ENCODE results near the gene TEKT4. TPM values are rescaled to one million over a fixed set of nuclear protein-coding genes. Genes with fewer than 3 reads are reported as not detected.
"Not testable (repeated sequence)": the region's sequence is repeated elsewhere in the genome, so short reads cannot be mapped to it uniquely, and the experiment has no call there.

TEKT4 gene
- total and polyA plus RNA-seq, 4 donors: not detected

DNA sequence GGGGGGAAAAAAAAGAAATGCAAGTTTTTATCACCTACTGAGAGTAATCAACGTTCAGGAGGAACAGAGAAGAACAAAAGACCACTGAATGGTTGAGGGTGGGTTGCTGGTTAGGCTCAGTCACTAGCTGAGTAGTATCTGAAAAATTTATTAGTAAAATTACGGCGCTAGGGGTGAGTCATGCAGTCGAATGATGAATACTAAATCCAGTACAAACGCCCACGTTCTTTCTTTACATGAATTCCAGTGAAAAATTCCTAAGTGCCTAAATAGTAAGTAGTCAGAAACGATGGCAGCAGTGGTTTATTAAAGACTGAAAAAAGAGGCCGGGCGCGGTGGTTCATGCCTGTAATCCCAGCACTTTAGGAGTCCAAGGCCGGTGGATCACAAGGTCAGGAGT lies 52.0 kb downstream of the TEKT4 start (continued):
- TF ChIP-seq, protein P1, sequence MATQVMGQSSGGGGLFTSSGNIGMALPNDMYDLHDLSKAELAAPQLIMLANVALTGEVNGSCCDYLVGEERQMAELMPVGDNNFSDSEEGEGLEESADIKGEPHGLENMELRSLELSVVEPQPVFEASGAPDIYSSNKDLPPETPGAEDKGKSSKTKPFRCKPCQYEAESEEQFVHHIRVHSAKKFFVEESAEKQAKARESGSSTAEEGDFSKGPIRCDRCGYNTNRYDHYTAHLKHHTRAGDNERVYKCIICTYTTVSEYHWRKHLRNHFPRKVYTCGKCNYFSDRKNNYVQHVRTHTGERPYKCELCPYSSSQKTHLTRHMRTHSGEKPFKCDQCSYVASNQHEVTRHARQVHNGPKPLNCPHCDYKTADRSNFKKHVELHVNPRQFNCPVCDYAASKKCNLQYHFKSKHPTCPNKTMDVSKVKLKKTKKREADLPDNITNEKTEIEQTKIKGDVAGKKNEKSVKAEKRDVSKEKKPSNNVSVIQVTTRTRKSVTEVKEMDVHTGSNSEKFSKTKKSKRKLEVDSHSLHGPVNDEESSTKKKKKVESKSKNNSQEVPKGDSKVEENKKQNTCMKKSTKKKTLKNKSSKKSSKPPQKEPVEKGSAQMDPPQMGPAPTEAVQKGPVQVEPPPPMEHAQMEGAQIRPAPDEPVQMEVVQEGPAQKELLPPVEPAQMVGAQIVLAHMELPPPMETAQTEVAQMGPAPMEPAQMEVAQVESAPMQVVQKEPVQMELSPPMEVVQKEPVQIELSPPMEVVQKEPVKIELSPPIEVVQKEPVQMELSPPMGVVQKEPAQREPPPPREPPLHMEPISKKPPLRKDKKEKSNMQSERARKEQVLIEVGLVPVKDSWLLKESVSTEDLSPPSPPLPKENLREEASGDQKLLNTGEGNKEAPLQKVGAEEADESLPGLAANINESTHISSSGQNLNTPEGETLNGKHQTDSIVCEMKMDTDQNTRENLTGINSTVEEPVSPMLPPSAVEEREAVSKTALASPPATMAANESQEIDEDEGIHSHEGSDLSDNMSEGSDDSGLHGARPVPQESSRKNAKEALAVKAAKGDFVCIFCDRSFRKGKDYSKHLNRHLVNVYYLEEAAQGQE (IDR thresholded peaks at IDR 0.05): no peak
- TF ChIP-seq, protein P2, sequence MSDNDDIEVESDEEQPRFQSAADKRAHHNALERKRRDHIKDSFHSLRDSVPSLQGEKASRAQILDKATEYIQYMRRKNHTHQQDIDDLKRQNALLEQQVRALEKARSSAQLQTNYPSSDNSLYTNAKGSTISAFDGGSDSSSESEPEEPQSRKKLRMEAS (IDR thresholded peaks at IDR 0.05): no peak

DNA sequence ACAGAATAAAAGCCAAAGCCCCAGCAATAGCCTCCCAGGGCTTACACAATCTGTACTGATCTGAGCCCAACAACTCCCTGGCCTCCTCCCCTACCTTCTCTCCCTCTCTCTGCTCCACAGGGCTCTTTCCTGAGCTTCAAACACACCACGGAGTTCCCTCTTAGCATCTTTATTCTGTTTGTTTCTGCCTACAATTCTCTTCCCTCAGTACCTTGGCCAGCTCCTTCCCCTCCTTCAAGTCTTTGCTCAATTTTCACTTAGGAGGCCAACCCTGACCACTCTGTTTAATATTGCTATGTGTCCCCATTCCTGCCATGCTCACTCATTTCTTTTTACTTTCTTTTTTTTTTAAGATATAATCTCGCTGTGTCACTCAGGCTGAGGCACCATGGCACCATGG lies 53.8 kb downstream of the TEKT4 start:
- not testable (repeated sequence) for H3K27ac ChIP-seq (ENCODE audit: low read depth in 1 of 2, low read length in 2 of 2); H3K9ac ChIP-seq (ENCODE audit: low read depth in 1 of 2, low read length in 2 of 2); H3K9me3 ChIP-seq (ENCODE audit: control insufficient read depth in 4 of 4, low read length in 3 of 4); H3K4me1 ChIP-seq (ENCODE audit: control insufficient read depth in 4 of 4, insufficient read depth in 4 of 4, low read length in 3 of 4); DNase-seq (ENCODE audit: low spot score); H3K27me3 ChIP-seq (ENCODE audit: control insufficient read depth in 4 of 4, insufficient read depth in 4 of 4, low read length in 3 of 4); H3K4me3 ChIP-seq (ENCODE audit: low read depth in 1 of 3, low read length in 3 of 3); H3K36me3 ChIP-seq (ENCODE audit: control insufficient read depth in 4 of 4, insufficient read depth in 3 of 4, low read depth in 1 of 4, low read length in 3 of 4)
- WGBS: 26% methylated on average over 2 of the region's 2 CpGs

Small RNA genes lying within 50 kb of the gene (small RNA-seq; reads per million reads assigned to genes)
- gene RNU6-1320P: not detected

Other genes with a start within 250 kb of the TEKT4 start
- not detected for gene MAL, start 154.3 kb downstream of the TEKT4 start, total RNA-seq
- gene MAL, start 154.3 kb downstream of the TEKT4 start, polyA plus RNA-seq: under 1 TPM in 1 of 2 donors, not detected in 1; 0.51 TPM